GM18498 (cell line): ENCODE measurements around the gene LRRC14B.
"Not testable (repeated sequence)": the region's sequence is repeated elsewhere in the genome, so short reads cannot be mapped to it uniquely, and the experiment has no call there.

ENCODE experiments used
- ATAC-seq: cut with Tn5 transposase; IDR thresholded peaks from one replicate; pipeline ENCODE4 v1.9.1; 2021; ENCODE audit warnings: mild to moderate bottlenecking, moderate library complexity; ENCODE audit not compliant: unreplicated experiment

The LRRC14B gene

GRCh38 chr5:190366-191035 lies 794 bp upstream of the LRRC14B start:
- peak; percentile 49 for ATAC-seq

DNA sequence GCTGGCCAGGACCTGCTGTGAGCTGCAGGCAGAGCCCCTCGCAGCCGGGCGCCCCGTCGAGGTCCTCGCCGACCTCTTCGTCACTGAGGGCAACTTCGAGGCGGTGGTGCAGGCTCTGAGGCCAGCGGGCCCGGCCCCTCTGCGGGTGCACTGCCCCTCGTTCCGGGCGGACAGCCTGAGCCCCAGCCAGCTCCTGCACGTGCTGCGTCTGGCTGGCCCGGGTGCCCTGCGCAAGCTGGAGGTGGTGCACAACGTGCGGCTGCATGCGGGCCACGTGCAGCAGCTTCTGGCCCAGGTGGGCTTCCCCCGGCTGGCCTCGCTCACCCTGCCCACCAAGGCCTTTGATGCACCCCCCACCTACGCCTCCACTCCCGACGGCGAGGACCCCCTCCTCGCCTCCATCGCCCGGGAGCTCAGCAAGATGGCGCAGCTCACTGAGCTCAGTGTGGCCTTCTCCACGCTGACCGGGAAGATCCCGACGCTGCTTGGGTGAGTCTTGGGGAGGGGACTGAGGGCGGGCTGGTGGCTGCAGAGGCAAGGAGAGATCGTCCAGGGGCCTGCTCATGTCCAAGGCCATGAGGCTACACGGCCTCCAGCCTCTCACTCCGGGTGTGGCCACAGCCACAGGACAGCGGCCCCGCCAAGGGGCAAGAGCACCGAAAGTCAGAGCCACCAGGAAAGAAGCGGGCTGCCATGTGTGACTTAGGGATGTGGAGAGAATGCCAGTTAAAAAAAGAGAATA lies 825 bp downstream of the LRRC14B start:
- ATAC-seq = no peak

DNA sequence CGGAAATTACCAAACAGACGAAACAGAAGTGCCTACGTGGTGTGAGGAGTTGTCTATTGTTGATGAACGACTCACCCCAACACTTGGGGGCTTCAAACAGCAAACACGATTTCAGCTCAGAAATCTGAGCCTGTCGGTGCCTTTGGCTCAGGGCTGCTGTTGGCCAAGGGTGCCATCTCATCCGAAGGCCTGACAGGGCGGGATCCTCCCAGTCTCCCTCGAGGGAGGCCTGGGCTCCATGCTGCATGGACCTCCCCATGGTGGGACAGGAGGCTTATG lies 1.3 kb downstream of the LRRC14B start:
- no peak for ATAC-seq

GRCh38 chr5:192970-193831 lies 1.9 kb downstream of the LRRC14B start:
- ATAC-seq = no peak

GRCh38 chr5:194102-194501 lies 2.8 kb downstream of the LRRC14B start:
- no peak for ATAC-seq

DNA sequence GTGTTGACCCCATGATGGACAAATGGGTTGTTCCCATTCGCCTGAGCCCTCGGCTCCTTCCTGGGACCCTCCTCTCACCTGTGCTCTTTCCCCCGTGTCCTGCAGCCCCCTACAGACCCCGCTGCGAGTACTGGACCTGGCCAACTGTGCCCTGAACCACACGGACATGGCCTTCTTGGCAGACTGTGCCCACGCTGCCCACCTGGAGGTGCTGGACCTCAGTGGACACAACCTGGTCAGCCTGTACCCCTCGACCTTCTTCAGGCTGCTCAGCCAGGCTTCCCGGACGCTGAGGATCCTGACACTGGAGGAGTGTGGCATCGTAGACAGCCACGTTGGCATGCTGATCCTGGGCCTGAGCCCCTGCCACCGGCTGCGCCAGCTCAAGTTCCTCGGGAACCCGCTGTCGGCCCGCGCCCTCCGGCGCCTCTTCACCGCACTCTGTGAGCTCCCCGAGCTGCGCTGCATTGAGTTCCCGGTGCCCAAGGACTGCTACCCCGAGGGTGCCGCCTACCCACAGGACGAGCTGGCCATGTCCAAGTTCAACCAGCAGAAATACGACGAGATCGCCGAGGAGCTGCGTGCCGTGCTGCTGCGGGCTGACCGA lies 3.4 kb downstream of the LRRC14B start:
- ATAC-seq = no peak

GRCh38 chr5:195401-196160 lies 4.3 kb downstream of the LRRC14B start:
- no peak for ATAC-seq

GRCh38 chr5:196350-196749 lies 5.1 kb downstream of the LRRC14B start:
- ATAC-seq = no peak

DNA sequence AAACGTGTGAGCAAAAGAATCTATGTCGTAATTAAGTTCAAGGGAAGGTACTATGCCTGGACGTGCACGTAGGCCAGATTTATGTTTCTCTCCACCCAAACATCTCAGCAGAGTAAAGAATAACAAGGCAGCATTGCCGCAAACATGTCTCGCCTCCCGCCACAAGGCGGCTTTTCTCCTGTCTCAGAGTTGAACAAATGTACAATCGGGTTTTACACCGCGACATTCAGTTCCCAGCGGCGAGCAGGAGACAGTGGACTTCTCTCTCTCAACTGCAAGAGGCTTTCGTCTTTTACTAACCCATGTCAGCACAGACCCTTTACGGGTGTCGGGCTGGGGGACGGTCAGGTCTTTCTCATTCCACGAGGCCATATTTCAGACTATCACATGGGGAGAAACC lies 5.7 kb downstream of the LRRC14B start:
- not testable (repeated sequence) for ATAC-seq

DNA sequence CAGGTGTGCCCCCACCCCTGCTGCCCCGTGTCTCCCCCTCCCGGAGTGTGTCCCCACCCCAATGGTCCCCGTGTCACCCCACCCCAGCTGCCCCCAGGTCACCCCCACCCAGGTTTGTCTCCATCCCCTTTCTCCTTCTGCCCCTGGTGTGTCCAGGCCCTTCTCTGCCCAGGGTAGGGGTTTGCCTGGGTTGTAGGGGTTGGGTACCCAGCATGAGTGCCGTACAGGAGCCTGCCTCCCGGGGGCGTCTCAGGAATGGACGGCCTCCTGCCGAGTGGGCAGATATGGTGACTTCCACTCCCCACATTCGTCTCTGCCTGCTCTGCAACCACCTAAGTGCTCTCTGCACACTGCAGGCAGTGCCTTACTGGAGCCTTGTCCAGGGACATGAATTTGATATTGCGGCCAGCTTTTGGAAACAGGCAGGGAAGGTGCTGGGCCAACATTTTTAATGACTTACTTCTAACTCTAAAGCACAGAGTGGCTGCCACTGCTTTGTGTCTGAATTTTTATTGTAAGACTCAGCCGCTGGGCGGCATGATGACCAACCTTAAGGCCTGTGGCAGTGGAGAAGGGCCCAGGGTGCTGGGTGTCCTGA lies 6.7 kb downstream of the LRRC14B start:
- ATAC-seq = no peak

DNA sequence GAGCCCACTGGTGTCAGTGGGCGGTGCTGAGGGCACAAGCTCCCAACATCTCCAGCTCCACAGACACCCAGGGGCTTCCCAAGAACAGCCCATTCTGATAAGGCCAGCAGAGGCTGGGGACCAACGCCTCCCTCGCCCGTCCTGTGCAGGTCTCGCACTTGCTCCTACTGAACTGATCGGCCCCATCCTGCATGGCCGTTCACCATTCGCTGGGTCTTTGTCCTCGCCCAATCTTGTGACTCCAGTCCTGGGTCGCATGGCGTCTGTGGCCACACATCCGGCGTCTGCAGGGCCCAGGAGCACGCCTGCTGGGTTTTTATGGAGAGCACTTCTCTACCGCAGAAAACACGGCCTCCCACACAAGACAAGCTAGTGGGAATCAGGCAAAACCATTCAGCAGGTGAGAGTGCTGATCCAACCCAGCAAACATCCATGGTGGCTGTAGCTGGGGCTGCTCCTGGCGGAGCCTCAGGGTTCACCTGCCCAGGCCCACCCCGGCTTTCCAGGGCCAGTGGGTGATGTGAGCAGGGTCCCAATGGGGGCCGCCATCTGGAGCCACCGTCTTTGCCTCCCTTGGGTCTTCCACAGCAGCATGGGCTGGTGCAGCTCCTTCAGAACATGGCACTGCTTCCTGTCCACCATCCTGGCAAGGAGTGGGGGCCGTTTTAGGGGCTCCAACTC lies 7.4 kb downstream of the LRRC14B start:
- ATAC-seq = no peak

GRCh38 chr5:199197-199949 lies 8.1 kb downstream of the LRRC14B start:
- no peak for ATAC-seq

DNA sequence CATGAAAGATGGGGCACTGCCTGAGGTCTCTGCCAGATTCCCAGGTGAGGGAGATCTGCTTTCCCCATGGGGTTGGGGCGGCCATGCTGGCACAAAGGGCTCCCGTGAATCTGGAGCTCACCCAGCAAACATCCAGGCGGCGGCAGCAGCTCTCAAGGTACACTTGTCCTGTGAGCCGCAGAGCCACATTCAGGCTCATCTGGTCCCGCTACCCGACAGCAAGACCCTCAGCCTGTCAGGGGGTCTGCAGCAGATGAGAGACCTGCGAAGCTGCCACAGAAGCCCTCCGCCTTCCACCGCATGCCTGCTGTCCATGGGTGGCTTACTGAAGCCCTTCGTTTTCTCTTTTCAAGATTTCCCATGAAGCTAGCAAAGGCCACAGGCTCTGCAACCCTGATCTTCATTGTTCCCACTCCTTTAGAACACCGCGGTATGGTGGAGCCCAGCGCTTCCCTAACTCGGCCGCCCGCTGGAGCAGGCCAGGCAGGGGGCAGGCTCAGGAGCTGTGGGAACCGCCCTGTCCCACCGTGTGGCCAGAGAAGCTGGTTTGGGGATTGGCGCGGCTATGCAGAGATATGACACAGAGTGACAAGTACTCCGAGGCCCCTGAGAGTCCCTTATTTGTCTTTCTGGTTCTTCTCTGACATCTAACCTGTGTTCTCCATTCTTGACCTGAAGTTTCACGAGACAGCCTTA lies 8.8 kb downstream of the LRRC14B start:
- no peak for ATAC-seq

GRCh38 chr5:200985-201384 lies 9.7 kb downstream of the LRRC14B start:
- ATAC-seq = no peak

GRCh38 chr5:201672-202071 lies 10.4 kb downstream of the LRRC14B start:
- no peak for ATAC-seq

- no peak for ATAC-seq
Measured at GRCh38 chr5:203246-203930, 12.1 kb downstream of the LRRC14B start.

GRCh38 chr5:204001-204400 lies 12.7 kb downstream of the LRRC14B start:
- no peak for ATAC-seq

DNA sequence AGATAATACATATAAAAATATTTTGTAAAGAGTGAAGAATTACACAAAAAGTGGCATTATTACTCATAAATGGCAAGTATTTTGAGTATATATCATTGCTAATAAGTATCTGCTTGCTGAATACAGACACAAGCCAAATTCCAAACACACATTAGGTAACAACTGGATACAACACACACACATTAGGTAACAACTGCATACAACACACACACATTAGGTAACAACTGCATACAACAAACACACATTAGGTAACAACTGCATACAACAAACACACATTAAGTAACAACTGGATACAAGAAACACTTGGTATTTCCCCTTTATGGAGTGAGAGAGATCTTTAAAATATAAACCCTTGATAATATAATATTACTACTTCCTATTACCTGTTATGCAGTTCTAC lies 13.2 kb downstream of the LRRC14B start:
- no peak for ATAC-seq
